GM20000 (cell line): ENCODE data around the gene MDP1.
"Not testable (repeated sequence)": the region's sequence is repeated elsewhere in the genome, so short reads cannot be mapped to it uniquely, and the experiment has no call there.

ENCODE experiments used
- DNase-seq: peaks from one replicate; pipeline ENCODE4 v3.0.0; 2012; ENCODE audit warnings: low spot score
- TF ChIP-seq, protein P1 (sequence below): IDR thresholded peaks from 2 replicates; pipeline ENCODE4 v1.5.1; 2012; ENCODE audit warnings: mild to moderate bottlenecking, control low read depth; ENCODE audit errors: extremely low read depth, missing control alignments

The MDP1 gene

GRCh38 chr14:24224618-24225071 lies 8.8 kb upstream of the MDP1 start:
- TF ChIP-seq, protein P1, sequence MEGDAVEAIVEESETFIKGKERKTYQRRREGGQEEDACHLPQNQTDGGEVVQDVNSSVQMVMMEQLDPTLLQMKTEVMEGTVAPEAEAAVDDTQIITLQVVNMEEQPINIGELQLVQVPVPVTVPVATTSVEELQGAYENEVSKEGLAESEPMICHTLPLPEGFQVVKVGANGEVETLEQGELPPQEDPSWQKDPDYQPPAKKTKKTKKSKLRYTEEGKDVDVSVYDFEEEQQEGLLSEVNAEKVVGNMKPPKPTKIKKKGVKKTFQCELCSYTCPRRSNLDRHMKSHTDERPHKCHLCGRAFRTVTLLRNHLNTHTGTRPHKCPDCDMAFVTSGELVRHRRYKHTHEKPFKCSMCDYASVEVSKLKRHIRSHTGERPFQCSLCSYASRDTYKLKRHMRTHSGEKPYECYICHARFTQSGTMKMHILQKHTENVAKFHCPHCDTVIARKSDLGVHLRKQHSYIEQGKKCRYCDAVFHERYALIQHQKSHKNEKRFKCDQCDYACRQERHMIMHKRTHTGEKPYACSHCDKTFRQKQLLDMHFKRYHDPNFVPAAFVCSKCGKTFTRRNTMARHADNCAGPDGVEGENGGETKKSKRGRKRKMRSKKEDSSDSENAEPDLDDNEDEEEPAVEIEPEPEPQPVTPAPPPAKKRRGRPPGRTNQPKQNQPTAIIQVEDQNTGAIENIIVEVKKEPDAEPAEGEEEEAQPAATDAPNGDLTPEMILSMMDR, result no peak
- DNase-seq, result no peak

GRCh38 chr14:24222987-24223386 lies 7.1 kb upstream of the MDP1 start:
- not testable (repeated sequence) for DNase-seq

GRCh38 chr14:24219521-24219920 lies 3.7 kb upstream of the MDP1 start:
- TF ChIP-seq, protein P1, result no peak
- no peak for DNase-seq

DNA sequence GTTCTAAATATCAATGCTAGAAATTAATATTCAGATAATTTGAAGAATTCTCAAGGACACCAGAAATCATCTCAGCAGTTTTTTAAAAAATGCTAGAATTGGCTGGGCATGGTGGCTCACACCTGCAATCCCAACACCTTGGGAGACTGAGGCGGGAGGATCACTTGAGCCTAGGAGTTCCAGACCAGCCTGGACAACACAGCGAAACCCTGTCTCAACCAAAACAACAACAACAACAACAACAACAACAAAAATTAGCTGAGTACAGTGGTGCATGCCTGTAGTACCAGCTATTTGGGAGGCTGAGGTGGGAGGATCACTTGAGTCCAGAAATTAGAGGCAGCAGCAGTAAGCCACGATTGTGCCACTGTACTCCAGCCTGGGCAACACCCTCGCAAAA lies 3.2 kb upstream of the MDP1 start:
- no peak for DNase-seq
- TF ChIP-seq, protein P1, result no peak

DNA sequence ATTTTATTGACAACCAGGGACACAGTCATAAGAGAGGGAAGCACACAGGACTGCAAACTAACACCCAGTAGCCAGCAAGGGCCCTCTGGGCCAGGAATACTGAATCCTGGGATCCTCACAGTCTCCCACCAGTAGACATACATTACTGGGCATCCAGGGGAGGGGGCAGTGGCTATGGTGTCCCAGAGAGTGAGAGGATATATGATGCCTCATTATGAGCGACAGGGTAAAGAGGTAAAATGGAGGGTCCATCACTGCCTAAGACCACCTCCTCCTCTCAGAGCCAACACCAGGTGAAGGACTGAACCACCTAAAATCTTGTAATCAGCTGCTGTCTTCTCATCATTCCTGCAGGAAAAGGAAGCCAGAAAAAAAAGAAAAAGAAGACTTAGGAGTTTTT lies 1.0 kb upstream of the MDP1 start:
- DNase-seq, result not testable (repeated sequence)

GRCh38 chr14:24216345-24216699 lies 456 bp upstream of the MDP1 start:
- DNase-seq, result no peak
- TF ChIP-seq, protein P1, result no peak

DNA sequence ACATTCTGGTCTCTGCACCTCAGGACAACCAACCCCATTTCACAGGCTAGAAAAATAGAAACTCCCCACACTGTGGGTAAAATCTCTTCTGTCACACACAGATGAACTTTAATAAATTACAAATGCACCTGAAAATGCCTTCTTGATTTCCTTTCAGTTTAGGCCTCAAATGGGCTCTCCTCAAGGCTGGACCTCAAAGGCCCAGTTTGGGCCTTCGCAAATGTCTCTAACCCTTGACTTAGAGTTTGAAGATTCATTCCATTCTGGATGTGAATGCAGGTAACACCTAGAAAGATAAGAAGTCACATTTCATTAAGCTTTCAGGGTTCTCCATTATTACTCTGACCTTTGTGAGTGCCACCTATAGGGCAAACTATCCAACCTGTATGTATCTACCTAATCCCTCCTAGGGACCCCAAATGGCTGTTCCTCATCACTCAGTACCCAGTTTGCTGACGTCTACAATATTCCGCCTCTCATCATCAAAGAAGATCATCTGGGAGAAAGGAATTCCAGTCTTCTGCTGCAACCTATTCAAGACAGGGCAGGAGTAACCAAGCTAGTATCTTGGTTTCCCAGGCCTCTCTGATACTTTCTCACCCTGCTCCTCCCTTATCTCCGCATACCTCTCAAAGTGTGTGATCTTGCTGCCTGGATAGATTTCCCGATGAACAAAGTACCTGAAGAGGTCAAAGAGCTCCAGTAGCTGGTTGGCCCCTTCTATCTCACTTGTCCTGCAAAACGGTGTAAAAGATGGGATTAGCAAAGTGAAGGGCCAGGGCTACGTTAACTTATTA lies 1.8 kb downstream of the MDP1 start:
- TF ChIP-seq, protein P1, result no peak
- no peak for DNase-seq

- peak; percentile 91 for DNase-seq
- TF ChIP-seq, protein P1, result no peak
Measured at GRCh38 chr14:24212924-24213865, 2.7 kb downstream of the MDP1 start, which contains the start of gene CHMP4A. Gene CHMP4A (minus strand): TSS chr14:24213488. CDS start chr14:24213439, 49 bp downstream.
